Esophagus muscularis mucosa (tissue), 4 donors: ENCODE measurements around the gene GPC6. TPM values are rescaled to one million over a fixed set of nuclear protein-coding genes. Genes with fewer than 3 reads are reported as not detected.

Experiments used
- DNase-seq: peaks from one replicate; pipeline ENCODE4 v3.0.0-alpha.2; 2017; ENCODE audit errors: extremely low spot score
- H3K27ac ChIP-seq, 4 donors: fragments of 200-600 bp; sonication (generic); replicated peaks in 1 of 4; 1 replicate in 3 of 4; 2 replicates in 1 of 4; pipeline ENCODE4 v1.5.1; 2016 to 2019; ENCODE audit warnings: mild to moderate bottlenecking in 1 of 4
- H3K27me3 ChIP-seq, 4 donors: fragments of 200-600 bp; sonication (generic); one replicate each; pipeline versions ENCODE4 v1.5.1 to v1.6.0; 2016 to 2019
- H3K36me3 ChIP-seq, 4 donors: fragments of 200-600 bp; sonication (generic); one replicate each; pipeline ENCODE4 v1.5.1; 2016 to 2019
- H3K4me1 ChIP-seq, 4 donors: fragments of 200-600 bp; sonication (generic); one replicate each; pipeline ENCODE4 v1.5.1; 2016 to 2019
- H3K4me3 ChIP-seq, 4 donors: fragments of 200-600 bp; sonication (generic); 1 replicate in 2 of 4; 2 replicates in 2 of 4; pipeline ENCODE4 v1.5.1; 2016 to 2019; ENCODE audit warnings: mild to moderate bottlenecking in 4 of 4, moderate library complexity in 1 of 4
- H3K9me3 ChIP-seq, 4 donors: fragments of 200-600 bp; sonication (generic); 1 replicate in 3 of 4; 2 replicates in 1 of 4; pipeline ENCODE4 v1.5.1; 2016 to 2019
- CTCF ChIP-seq, 3 experiments: fragments of 200-600 bp in 2 of 3; fragments of 450-650 bp in 1 of 3; sonication (generic) in 2 of 3; IDR thresholded peaks; one replicate each; pipeline ENCODE4 v1.5.1; 2017 to 2019; ENCODE audit warnings: antibody characterized with exemption in 3 of 3, mild to moderate bottlenecking in 2 of 3, moderate library complexity in 1 of 3
- EP300 ChIP-seq: sonication (generic); formaldehyde crosslinking; IDR thresholded peaks from one replicate; pipeline ENCODE4 v1.6.1; 2017; ENCODE audit warnings: antibody characterized with exemption
- POLR2A ChIP-seq: fragments of 450-650 bp; IDR thresholded peaks from one replicate; pipeline ENCODE4 v1.6.1; 2017; ENCODE audit warnings: antibody characterized with exemption, moderate library complexity, mild to moderate bottlenecking, low read depth
- POLR2AphosphoS5 ChIP-seq, 2 donors: sonication (generic); formaldehyde crosslinking; IDR thresholded peaks; one replicate each; pipeline ENCODE4 v1.6.1; 2017; ENCODE audit warnings: antibody characterized with exemption in 2 of 2
- WGBS: methylation state at CpG from one replicate; pipeline ENCODE4 v1.1.5; 2018; 5-methylcytosine and 5-hydroxymethylcytosine counted together
- intact Hi-C: fragments of 100-400 bp; cut with DNase I; formaldehyde crosslinking; loops from one replicate; pipeline ENCODE4 v1.15.1; 2023
- total RNA-seq, 4 donors: library from RNA; depleted of rRNA; stranded (reverse); fragments of >200 nt; gene quantifications; one replicate each; pipeline versions ENCODE4 v1.1.0 to v1.2.1, GENCODE V29; 2016

GPC6 gene
- total RNA-seq, 4 donors from 2014 or later = 6.5 to 17.2 (median 13.5) TPM

GRCh38 chr13:94009701-94010100 is 783.1 kb downstream of the GPC6 start:
- H3K27me3 ChIP-seq = no peaks in the 10 kb centered on the region
- no peak overlapping the region for H3K27ac ChIP-seq
- DNase-seq = no peak
- intact Hi-C loops = no loop called here
- no peaks in the 10 kb centered on the region for H3K36me3 ChIP-seq
- no peaks in the 10 kb centered on the region for H3K9me3 ChIP-seq
- no peaks in the 10 kb centered on the region for H3K4me1 ChIP-seq
- TF ChIP-seq POLR2AphosphoS5 (IDR thresholded peaks at IDR 0.05) = no peak
- TF ChIP-seq POLR2A = no peak
- TF ChIP-seq CTCF (IDR thresholded peaks at IDR 0.05) = no peak
- TF ChIP-seq EP300 = no peak
- WGBS = 85% methylated on average over 4 of the region's 4 CpGs
- no peak overlapping the region for H3K4me3 ChIP-seq

- Histone ChIP-seq H3K27me3 (no peaks in the 10 kb centered on the region), H3K36me3 (no peaks in the 10 kb centered on the region), H3K4me1 (no peaks in the 10 kb centered on the region), H3K4me3 (no peak overlapping the region), H3K9me3 (no peaks in the 10 kb centered on the region), H3K27ac (no peak overlapping the region)
- TF ChIP-seq EP300 (no peak), CTCF (IDR thresholded peaks at IDR 0.05) (no peak), POLR2AphosphoS5 (IDR thresholded peaks at IDR 0.05) (no peak), POLR2A (no peak)
- intact Hi-C loops = no loop called here
- 82% methylated on average over 2 of the region's 2 CpGs for WGBS
- no peak for DNase-seq
These were observed 787.9 kb downstream of the GPC6 start for GRCh38 chr13:94014461-94014860.

GRCh38 chr13:94020426-94020825 is 793.8 kb downstream of the GPC6 start:
- DNase-seq = no peak
- no peak for TF ChIP-seq CTCF (IDR thresholded peaks at IDR 0.05)
- no peak for TF ChIP-seq EP300
- TF ChIP-seq POLR2AphosphoS5 (IDR thresholded peaks at IDR 0.05) = no peak
- no peak for TF ChIP-seq POLR2A
- Histone ChIP-seq H3K27me3 (no peaks in the 10 kb centered on the region), H3K36me3 (no peaks in the 10 kb centered on the region), H3K4me3 (no peak overlapping the region), H3K4me1 (no peaks in the 10 kb centered on the region), H3K27ac (no peak overlapping the region), H3K9me3 (no peaks in the 10 kb centered on the region)
- WGBS = 71% methylated on average over 2 of the region's 2 CpGs
- intact Hi-C loops = no loop called here

- no peak for DNase-seq
- Histone ChIP-seq H3K27ac (no peak overlapping the region), H3K27me3 (no peaks in the 10 kb centered on the region), H3K4me3 (no peak overlapping the region), H3K9me3 (no peaks in the 10 kb centered on the region), H3K4me1 (no peaks in the 10 kb centered on the region), H3K36me3 (no peaks in the 10 kb centered on the region)
- TF ChIP-seq POLR2A (no peak), CTCF (IDR thresholded peaks at IDR 0.05) (no peak), EP300 (no peak), POLR2AphosphoS5 (IDR thresholded peaks at IDR 0.05) (no peak)
- intact Hi-C loops = no loop called here
These were observed 794.2 kb downstream of the GPC6 start for GRCh38 chr13:94020833-94021232.

GRCh38 chr13:94028234-94028633 is 801.6 kb downstream of the GPC6 start:
- Histone ChIP-seq H3K9me3 (no peaks in the 10 kb centered on the region), H3K36me3 (no peaks in the 10 kb centered on the region), H3K4me1 (peaks cover 0 to 4% (median 0%) of the 10 kb centered on the region in 4 donors), H3K4me3 (no peak overlapping the region), H3K27ac (no peak overlapping the region), H3K27me3 (no peaks in the 10 kb centered on the region)
- no peak for TF ChIP-seq POLR2AphosphoS5 (IDR thresholded peaks at IDR 0.05)
- no peak for TF ChIP-seq CTCF (IDR thresholded peaks at IDR 0.05)
- TF ChIP-seq EP300 = no peak
- no peak for TF ChIP-seq POLR2A
- no peak for DNase-seq
- intact Hi-C loops = no loop called here
- 82% methylated on average over 2 of the region's 2 CpGs for WGBS
